CD4-positive, CD25-positive, alpha-beta regulatory T cell (primary cell): ENCODE results near the gene HS1BP3. TPM values are rescaled to one million over a fixed set of nuclear protein-coding genes. Genes with fewer than 3 reads are reported as not detected.

Source experiments
- ATAC-seq, 2 donors: fragments of 150-1000 bp; cut with Tn5 transposase; one replicate each; pipeline ENCODE4 v1.10.0; 2021; ENCODE audit warnings: low read depth in 2 of 2, moderate number of reproducible peaks in 2 of 2, moderate library complexity in 1 of 2
- DNase-seq, 3 donors: peaks; one replicate each; pipeline versions ENCODE4 v3.0.0 to v3.0.0-alpha.2; 2012 to 2022; ENCODE audit warnings: mixed read lengths in 1 of 3
- H3K27ac ChIP-seq: one replicate; pipeline ENCODE4 v1.7.0; 2013; ENCODE audit warnings: mild to moderate bottlenecking, low read length; ENCODE audit not compliant: insufficient read depth, poor library complexity, severe bottlenecking
- H3K27me3 ChIP-seq: one replicate; pipeline ENCODE4 v1.7.0; 2013; ENCODE audit warnings: low read length; ENCODE audit not compliant: control insufficient read depth, insufficient read depth
- H3K36me3 ChIP-seq: one replicate; pipeline ENCODE4 v1.7.0; 2013; ENCODE audit warnings: mild to moderate bottlenecking, low read length, moderate library complexity; ENCODE audit not compliant: control insufficient read depth, insufficient read depth
- H3K4me1 ChIP-seq: 2 replicates; pipeline ENCODE4 v1.7.0; 2013; ENCODE audit warnings: mild to moderate bottlenecking, low read length; ENCODE audit not compliant: insufficient read depth, control insufficient read depth, poor library complexity, severe bottlenecking
- H3K4me3 ChIP-seq: one replicate; pipeline ENCODE4 v1.7.0; 2013; ENCODE audit warnings: low read depth, mild to moderate bottlenecking, low read length, moderate library complexity
- H3K9me3 ChIP-seq, 2 experiments: 1 replicate in 1 of 2; 2 replicates in 1 of 2; pipeline ENCODE4 v1.7.0; 2013; ENCODE audit warnings: low read length in 2 of 2, mild to moderate bottlenecking in 1 of 2, moderate library complexity in 1 of 2; ENCODE audit not compliant: control insufficient read depth in 2 of 2
- H3K27ac Mint-ChIP-seq, 3 donors: one replicate each; pipeline ENCODE4 v1.8.0; 2020 to 2022; ENCODE audit warnings: mild to moderate bottlenecking in 3 of 3, mixed read lengths in 3 of 3, moderate library complexity in 2 of 3
- H3K27me3 Mint-ChIP-seq: one replicate; pipeline ENCODE4 v1.8.0; 2022; ENCODE audit warnings: mild to moderate bottlenecking, mixed read lengths
- H3K36me3 Mint-ChIP-seq: one replicate; pipeline ENCODE4 v1.8.0; 2020; ENCODE audit warnings: mixed read lengths
- H3K4me1 Mint-ChIP-seq, 4 donors: one replicate each; pipeline ENCODE4 v1.8.0; 2020 to 2022; ENCODE audit warnings: mixed read lengths in 4 of 4, mild to moderate bottlenecking in 1 of 4
- H3K4me3 Mint-ChIP-seq, 4 donors: one replicate each; pipeline ENCODE4 v1.8.0; 2020 to 2022; ENCODE audit warnings: mild to moderate bottlenecking in 4 of 4, mixed read lengths in 4 of 4, moderate library complexity in 3 of 4
- H3K9me3 Mint-ChIP-seq, 7 donors: one replicate each; pipeline ENCODE4 v1.8.0; 2020 to 2022; ENCODE audit warnings: mixed read lengths in 7 of 7, mild to moderate bottlenecking in 3 of 7, moderate library complexity in 2 of 7
- polyA plus RNA-seq, 4 donors: library from polyadenylated mRNA; unstranded; fragments of 300-500 nt; fragmentation: Illumina TruSeq; gene quantifications; one replicate each; pipeline ENCODE4 v1.2.3, GENCODE V29; 2021
- total RNA-seq: library from RNA; stranded (reverse); gene quantifications from one replicate; pipeline ENCODE4 v1.2.3, GENCODE V29; 2022

Gene HS1BP3
- total and polyA plus RNA-seq, 5 donors from 2014 or later = 13.6 to 22.5 (median 20.5) TPM

DNA sequence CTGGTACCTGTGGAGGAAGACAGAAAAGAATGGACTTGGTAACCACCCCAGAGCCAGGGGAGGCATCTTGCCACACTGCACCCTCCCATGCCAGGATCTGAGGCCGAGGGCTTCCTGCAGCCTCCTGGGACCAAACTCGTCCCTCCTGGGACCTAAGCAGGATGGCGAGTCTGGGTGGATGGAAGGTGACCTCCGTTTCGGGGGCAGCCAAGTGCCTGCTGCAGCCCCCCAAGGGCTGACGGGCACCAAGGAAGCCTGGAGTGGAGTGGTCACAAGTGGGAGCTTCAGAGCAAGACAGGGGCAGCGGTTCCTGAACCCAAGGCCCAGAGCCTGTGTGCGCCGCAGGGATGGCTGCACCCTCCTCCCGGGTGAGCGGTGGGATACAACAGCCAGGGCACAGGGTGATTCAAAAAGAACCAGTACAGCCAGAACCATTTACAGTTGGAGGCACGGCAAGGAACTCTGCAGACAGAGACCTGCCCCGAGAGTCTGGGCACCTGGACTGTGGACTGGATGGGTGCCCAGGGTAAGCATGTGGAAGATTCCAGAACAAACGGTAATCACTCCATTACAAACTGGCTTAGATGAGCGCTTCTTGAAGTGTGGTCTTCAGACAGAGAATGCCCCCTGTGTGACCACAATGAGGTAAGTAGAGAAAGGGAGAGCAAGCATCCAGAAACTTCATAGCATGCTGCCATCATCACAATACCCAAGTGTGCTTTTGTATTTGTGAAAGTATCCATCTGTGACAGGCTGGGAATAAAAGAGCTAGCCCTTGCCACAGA lies 12.1 kb downstream of the HS1BP3 start:
- ATAC-seq (no peak), DNase-seq (no peak)
- Mint-ChIP-seq H3K4me3 (no peak overlapping the region), H3K4me1 (peaks cover 0 to 19% (median 7%) of the 10 kb centered on the region in 4 donors), H3K27me3 (no peaks in the 10 kb centered on the region), H3K36me3 (peaks cover 37% of the 10 kb centered on the region), H3K27ac (no peak overlapping the region), H3K9me3 (no peaks in the 10 kb centered on the region)
- peaks cover 6% of the 10 kb centered on the region for H3K4me1 ChIP-seq
- H3K27me3 ChIP-seq = no peaks in the 10 kb centered on the region
- H3K4me3 ChIP-seq = no peak overlapping the region
- no peaks in the 10 kb centered on the region for H3K9me3 ChIP-seq
- no peak overlapping the region for H3K27ac ChIP-seq
- H3K36me3 ChIP-seq = peaks cover 48% of the 10 kb centered on the region

DNA sequence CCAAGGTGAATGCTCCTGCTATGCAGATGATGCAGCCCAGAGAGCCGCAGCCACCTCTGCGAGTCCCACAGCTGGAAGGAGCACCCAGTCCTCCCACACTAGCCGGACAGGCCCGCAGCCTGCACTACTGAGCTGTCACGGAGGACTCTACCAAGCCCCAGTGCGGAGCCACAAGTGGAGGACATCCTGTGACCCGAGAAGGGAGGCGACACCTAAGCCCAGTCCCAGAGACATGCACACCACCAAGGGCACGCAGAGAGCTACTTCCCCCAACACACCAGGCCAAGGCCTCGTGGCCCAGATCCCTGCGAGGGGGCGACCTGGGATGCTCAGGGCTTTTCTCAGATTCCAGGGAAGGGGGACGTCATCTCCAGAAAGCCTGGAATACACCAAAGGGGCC lies 12.9 kb downstream of the HS1BP3 start:
- no peaks in the 10 kb centered on the region for H3K9me3 ChIP-seq
- peaks cover 44% of the 10 kb centered on the region for H3K36me3 ChIP-seq
- H3K9me3 Mint-ChIP-seq = no peaks in the 10 kb centered on the region
- peaks cover 0 to 12% (median 7%) of the 10 kb centered on the region in 4 donors for H3K4me1 Mint-ChIP-seq
- no peak overlapping the region for H3K4me3 Mint-ChIP-seq
- H3K36me3 Mint-ChIP-seq = peaks cover 33% of the 10 kb centered on the region
- no peak overlapping the region for H3K27ac Mint-ChIP-seq
- H3K4me1 ChIP-seq = peaks cover 6% of the 10 kb centered on the region
- no peak for ATAC-seq
- H3K27me3 ChIP-seq = no peaks in the 10 kb centered on the region
- no peak for DNase-seq
- H3K27ac ChIP-seq = no peak overlapping the region
- H3K27me3 Mint-ChIP-seq = no peaks in the 10 kb centered on the region
- no peak overlapping the region for H3K4me3 ChIP-seq

DNA sequence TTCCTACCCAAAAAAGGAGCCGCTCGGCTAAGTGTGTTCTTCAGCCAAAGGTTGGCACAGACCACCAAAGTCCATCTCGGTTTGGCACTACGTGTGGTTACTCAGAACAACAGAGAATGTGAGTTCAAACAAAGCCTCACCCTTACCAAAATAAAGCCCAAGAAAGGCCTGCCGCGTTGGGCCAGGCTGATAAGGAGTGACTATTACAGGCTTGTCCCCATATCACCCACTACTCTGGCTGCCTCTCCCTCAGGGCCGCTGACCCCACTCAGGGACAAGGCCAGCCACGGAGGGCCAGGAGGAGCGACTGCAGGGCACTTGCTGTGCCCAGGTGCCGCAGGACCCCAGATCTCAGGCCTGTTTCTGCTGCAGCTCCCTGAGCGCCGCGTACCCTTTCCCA lies 13.8 kb downstream of the HS1BP3 start:
- ATAC-seq (no peak), DNase-seq (no peak)
- H3K4me1 ChIP-seq = peaks cover under 1% of the 10 kb centered on the region
- Mint-ChIP-seq H3K4me1 (peaks cover 0 to 9% (median 4%) of the 10 kb centered on the region in 4 donors), H3K36me3 (peaks cover 33% of the 10 kb centered on the region), H3K27ac (no peak overlapping the region), H3K4me3 (no peak overlapping the region), H3K9me3 (no peaks in the 10 kb centered on the region), H3K27me3 (no peaks in the 10 kb centered on the region)
- H3K4me3 ChIP-seq = no peak overlapping the region
- no peaks in the 10 kb centered on the region for H3K27me3 ChIP-seq
- peaks cover 44% of the 10 kb centered on the region for H3K36me3 ChIP-seq
- H3K27ac ChIP-seq = no peak overlapping the region
- H3K9me3 ChIP-seq = no peaks in the 10 kb centered on the region

DNA sequence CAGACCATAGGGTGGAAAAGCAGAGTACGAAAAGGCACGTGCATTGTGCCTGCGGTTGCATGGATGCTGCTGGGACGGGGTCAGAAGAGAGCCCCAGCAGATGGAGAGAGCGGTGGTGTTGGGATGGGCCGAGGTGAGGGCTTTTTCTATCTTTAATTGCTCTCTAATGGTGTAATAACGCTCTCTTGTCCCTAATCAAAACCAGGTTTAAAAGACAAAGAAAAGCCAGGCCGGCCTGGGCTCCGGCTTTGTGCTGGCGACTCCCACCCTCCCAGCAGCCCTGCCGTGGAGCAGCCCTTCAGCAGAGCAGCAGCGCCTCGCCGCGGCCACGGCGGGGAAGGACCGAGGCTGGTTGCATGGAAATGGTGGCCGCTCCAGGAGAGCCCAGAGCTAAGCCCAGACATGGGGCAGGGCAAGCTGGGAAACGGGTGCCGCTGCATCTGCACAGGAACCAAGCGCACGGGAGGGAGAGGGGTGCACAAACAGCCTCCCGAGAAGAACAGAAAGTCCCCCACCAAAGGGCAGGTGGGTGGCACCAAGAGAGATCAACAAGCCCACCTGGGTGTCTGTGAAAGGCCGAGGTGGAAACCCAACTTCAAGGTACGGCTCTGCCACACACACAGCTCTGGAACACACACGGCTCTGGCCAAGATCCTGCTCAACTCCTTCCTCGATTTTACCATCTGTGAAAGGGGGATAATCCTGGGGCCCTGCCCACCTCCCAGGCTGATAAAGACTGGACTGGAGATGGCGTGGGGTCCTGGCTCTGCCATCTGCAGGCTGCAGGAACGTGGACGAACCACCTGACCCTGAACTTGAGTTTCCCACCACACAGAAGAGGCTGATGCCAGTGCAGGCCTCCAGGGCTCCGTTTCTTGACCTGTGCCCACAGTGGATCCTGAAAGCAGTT lies 15.0 kb downstream of the HS1BP3 start:
- DNase-seq (peak in 2 of 3 donors; percentile 9 to 40), ATAC-seq (peak; percentile 49 to 62)
- peak overlapping the region in 1 of 3 donors; percentile 1 for H3K27ac Mint-ChIP-seq
- peaks cover 38% of the 10 kb centered on the region for H3K36me3 ChIP-seq
- H3K4me1 ChIP-seq = no peaks in the 10 kb centered on the region
- no peaks in the 10 kb centered on the region for H3K27me3 Mint-ChIP-seq
- no peak overlapping the region for H3K4me3 ChIP-seq
- peaks cover 0 to 5% (median 2%) of the 10 kb centered on the region in 4 donors for H3K4me1 Mint-ChIP-seq
- no peaks in the 10 kb centered on the region for H3K9me3 ChIP-seq
- no peak overlapping the region for H3K4me3 Mint-ChIP-seq
- H3K27ac ChIP-seq = no peak overlapping the region
- no peaks in the 10 kb centered on the region for H3K27me3 ChIP-seq
- no peaks in the 10 kb centered on the region for H3K9me3 Mint-ChIP-seq
- peaks cover 28% of the 10 kb centered on the region for H3K36me3 Mint-ChIP-seq

DNA sequence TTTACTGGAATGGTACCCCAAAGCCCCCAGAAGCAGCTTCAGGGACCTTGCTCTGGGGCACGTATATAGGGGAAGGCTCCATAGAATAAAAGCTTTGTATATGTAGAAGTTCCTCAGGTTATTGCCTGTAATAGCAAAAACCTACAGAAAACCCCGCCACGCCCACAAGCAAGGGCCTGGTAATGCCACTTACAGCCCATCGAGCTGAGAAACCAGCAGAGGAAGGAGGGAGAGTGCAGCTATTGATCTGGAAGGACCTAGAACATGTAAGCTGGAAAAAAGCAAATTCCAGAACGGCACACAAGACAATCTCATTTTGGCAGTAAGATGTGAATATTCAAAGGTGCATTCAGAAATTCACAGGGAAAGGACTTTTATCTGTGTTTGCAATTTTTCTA lies 15.8 kb downstream of the HS1BP3 start:
- no peaks in the 10 kb centered on the region for H3K9me3 Mint-ChIP-seq
- no peak overlapping the region for H3K27ac ChIP-seq
- H3K36me3 ChIP-seq = peaks cover 31% of the 10 kb centered on the region
- no peaks in the 10 kb centered on the region for H3K27me3 Mint-ChIP-seq
- peaks cover 31% of the 10 kb centered on the region for H3K36me3 Mint-ChIP-seq
- ATAC-seq (no peak), DNase-seq (no peak)
- peak overlapping the region in 1 of 3 donors; percentile 1 for H3K27ac Mint-ChIP-seq
- peaks cover 0 to 5% (median 2%) of the 10 kb centered on the region in 4 donors for H3K4me1 Mint-ChIP-seq
- H3K4me3 Mint-ChIP-seq = no peak overlapping the region
- no peak overlapping the region for H3K4me3 ChIP-seq
- no peaks in the 10 kb centered on the region for H3K9me3 ChIP-seq
- H3K4me1 ChIP-seq = no peaks in the 10 kb centered on the region
- no peaks in the 10 kb centered on the region for H3K27me3 ChIP-seq

DNA sequence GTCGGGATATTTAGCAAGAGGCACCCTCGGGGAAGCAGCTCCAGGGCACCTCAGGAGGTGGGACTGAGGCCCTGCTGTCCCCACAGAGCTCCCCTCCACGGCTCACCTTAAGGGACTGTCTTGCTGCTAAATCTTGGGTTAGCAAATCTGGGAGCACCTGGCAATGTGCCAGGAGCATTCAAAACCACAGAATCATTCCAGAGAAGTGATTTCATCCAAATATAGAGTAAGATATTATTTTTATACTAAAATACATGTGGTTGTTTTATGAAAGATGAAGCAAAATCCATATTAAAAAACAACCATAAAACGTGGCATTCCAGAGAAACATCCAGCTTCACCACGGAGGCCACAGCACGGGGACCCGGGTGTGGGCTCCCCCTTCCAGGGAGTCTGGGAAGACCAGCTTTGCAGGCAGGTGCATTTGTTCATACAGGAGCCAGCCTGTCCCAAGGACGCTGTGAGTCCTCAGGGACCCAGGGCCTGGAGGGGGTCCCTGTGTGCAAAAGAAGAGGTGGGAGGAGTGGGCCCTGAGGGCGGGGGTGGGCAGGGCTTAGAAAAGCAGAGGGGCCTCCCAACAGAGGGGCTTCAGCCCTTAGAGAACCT lies 16.3 kb downstream of the HS1BP3 start:
- no peak overlapping the region for H3K27ac ChIP-seq
- no peaks in the 10 kb centered on the region for H3K27me3 Mint-ChIP-seq
- ATAC-seq (no peak), DNase-seq (no peak)
- peaks cover 27% of the 10 kb centered on the region for H3K36me3 ChIP-seq
- H3K9me3 Mint-ChIP-seq = no peaks in the 10 kb centered on the region
- no peak overlapping the region for H3K27ac Mint-ChIP-seq
- peaks cover 0 to 5% (median 2%) of the 10 kb centered on the region in 4 donors for H3K4me1 Mint-ChIP-seq
- H3K4me1 ChIP-seq = no peaks in the 10 kb centered on the region
- H3K27me3 ChIP-seq = no peaks in the 10 kb centered on the region
- H3K4me3 Mint-ChIP-seq = no peak overlapping the region
- H3K36me3 Mint-ChIP-seq = peaks cover 30% of the 10 kb centered on the region
- H3K9me3 ChIP-seq = no peaks in the 10 kb centered on the region
- no peak overlapping the region for H3K4me3 ChIP-seq

DNA sequence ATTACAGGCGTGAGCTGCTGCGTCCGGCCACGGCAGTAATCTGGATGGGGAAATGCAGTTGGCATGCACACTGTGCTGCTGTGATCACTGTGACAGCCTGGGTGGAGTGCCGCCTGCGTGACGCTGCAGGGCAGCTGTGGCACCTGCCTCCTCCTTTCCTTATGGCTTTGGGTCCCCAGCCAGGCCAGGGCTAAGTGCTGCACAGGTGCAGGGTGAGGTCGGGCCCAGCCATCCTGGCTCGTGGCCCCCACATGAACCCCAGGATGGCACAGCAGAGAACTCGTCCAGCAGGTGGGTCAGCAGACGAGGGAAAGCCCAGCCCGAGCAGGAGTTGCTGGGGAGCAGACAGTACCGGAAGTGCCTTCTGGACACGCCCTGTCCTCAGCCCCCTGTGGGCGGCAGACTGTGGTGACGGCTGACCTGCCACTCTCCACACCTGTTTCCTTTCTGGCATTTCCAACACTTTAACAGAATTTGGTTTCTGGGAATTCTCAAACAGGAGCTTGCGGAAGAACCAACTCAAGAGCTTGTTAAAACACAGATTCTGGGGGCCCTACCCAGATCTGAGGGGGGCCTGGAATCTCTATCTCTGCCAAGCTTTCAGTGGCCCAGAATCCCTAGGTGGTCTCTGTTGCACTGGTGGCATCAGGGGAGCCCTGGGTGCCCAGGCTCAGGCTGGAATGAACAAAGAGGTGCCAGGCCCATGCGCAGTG lies 16.9 kb downstream of the HS1BP3 start:
- Histone ChIP-seq H3K9me3 (no peaks in the 10 kb centered on the region), H3K36me3 (peaks cover 27% of the 10 kb centered on the region), H3K4me1 (no peaks in the 10 kb centered on the region), H3K27ac (no peak overlapping the region), H3K4me3 (no peak overlapping the region), H3K27me3 (no peaks in the 10 kb centered on the region)
- ATAC-seq (no peak), DNase-seq (peak in 1 of 3 donors; percentile 20)
- Mint-ChIP-seq H3K4me1 (peaks cover 0 to 3% (median 0%) of the 10 kb centered on the region in 4 donors), H3K9me3 (no peaks in the 10 kb centered on the region), H3K36me3 (peaks cover 23% of the 10 kb centered on the region), H3K4me3 (no peak overlapping the region), H3K27ac (no peak overlapping the region), H3K27me3 (no peaks in the 10 kb centered on the region)
